GM12891 (cell line): ENCODE data around the gene MDM2.

Source experiments
- PAX5 ChIP-seq: IDR thresholded peaks from 2 replicates; pipeline ENCODE4 v1.6.1; 2011; ENCODE audit warnings: low read length, moderate library complexity, mild to moderate bottlenecking; ENCODE audit not compliant: insufficient read depth, severe bottlenecking
- POLR2A ChIP-seq: IDR thresholded peaks from 2 replicates; pipeline ENCODE4 v1.6.1; 2011; ENCODE audit warnings: low read depth, low read length, control low read depth
- TAF1 ChIP-seq: IDR thresholded peaks from 2 replicates; pipeline ENCODE4 v1.6.1; 2011; ENCODE audit warnings: low read depth, low read length, control low read depth

- no peak for TF ChIP-seq POLR2A
- no peak for TF ChIP-seq PAX5
- TF ChIP-seq TAF1: no peak
These were observed 45.9 kb upstream of the MDM2 start for GRCh38 chr12:68761901-68762630.
